HG03520 (cell line): Measurements from ENCODE around the gene CEBPZ.
A peak's percentile ranks its signal among the peaks of the same experiment; 100 is the strongest.
"Not testable (repeated sequence)": the region's sequence is repeated elsewhere in the genome, so short reads cannot be mapped to it uniquely, and the experiment has no call there.

Experiments
- ATAC-seq: cut with Tn5 transposase; IDR thresholded peaks from one replicate; pipeline ENCODE4 v1.9.1; 2021; ENCODE audit warnings: mild to moderate bottlenecking, moderate library complexity; ENCODE audit not compliant: unreplicated experiment

Gene CEBPZ

GRCh38 chr2:37219046-37219445 lies 12.3 kb downstream of the CEBPZ start:
- ATAC-seq, result no peak

GRCh38 chr2:37215250-37215649 lies 16.1 kb downstream of the CEBPZ start:
- ATAC-seq, result no peak

- ATAC-seq, result no peak
Observed at GRCh38 chr2:37211939-37212338, 19.5 kb downstream of the CEBPZ start.

DNA sequence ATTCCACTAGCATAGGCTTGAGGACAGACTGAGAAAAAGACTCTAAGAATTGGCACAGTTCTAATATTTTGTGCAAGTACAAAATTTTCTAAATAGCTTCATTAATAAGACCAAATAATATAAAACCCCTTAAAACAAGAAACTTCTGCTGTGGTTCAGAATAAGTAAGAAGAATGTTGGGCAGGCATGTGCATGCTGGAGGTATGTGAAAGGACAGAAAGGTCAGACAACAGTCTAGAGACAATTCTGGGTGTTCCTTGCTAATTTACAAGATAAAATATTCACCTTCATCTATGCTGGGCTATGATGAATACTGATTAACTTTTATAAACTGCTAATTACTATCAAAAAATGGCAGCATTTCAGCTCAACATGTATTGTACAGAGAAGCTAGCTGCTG lies 20.2 kb downstream of the CEBPZ start:
- ATAC-seq, result no peak

DNA sequence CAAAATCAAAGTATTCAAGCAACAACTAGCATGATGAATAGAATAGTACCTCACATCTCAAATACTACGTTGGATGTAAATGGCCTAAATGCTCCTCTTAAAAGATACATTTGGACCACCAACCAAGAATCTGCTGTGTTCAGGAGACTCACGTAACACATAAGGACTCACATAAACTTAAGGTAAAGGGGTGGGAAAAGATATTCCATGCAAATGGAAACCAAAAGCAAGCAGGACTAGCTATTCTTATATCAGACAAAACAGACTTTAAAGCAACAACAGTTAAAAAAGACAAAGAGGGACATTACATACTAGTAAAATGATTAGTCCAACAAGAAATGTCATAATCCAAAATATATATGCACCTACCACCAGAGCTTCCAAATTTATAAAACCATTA lies 24.6 kb downstream of the CEBPZ start:
- ATAC-seq, result not testable (repeated sequence)

- no peak for ATAC-seq
Observed at GRCh38 chr2:37205689-37206341, 25.6 kb downstream of the CEBPZ start.

- not testable (repeated sequence) for ATAC-seq
Observed at GRCh38 chr2:37205071-37205661, 26.2 kb downstream of the CEBPZ start.

GRCh38 chr2:37203708-37204107 lies 27.7 kb downstream of the CEBPZ start:
- ATAC-seq, result no peak

GRCh38 chr2:37201766-37202165 lies 29.6 kb downstream of the CEBPZ start:
- ATAC-seq, result no peak

DNA sequence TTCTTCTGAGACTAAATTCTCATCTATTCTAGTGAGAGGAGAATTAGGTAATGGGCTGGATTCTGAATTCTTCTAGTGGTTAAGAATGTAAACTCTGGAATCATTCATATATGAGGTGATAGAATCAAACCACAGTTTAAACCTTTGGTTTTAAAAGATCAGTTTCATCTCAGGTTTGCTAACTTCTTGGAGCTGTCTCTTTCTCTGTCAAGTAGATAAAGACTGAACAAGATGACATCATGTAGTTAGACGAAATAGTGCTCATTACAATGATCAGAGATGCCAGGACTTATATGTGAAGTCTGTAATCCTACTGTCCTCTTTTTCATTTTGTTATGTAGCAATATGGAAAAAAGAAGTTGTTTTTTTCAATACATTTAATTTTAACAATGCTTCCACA lies 30.2 kb downstream of the CEBPZ start:
- ATAC-seq, result no peak

DNA sequence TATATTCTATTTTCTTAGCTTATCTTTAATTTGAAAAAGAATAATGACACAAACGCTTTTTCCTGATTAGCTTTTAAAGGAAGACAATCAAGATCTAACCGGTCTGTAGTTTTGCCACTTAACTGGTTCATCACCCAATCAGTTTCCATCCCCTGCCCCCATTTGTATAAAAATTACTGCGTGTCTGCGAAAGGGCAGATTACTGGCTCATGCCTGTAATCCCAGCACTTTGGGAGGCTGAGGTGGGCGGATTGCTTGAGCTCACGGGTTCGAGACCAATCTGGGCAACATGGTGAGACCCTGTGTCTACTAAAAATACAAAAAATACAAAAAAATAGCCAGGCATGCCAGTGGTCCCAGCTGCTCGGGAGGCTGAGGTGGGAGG lies 32.7 kb downstream of the CEBPZ start:
- no peak for ATAC-seq

DNA sequence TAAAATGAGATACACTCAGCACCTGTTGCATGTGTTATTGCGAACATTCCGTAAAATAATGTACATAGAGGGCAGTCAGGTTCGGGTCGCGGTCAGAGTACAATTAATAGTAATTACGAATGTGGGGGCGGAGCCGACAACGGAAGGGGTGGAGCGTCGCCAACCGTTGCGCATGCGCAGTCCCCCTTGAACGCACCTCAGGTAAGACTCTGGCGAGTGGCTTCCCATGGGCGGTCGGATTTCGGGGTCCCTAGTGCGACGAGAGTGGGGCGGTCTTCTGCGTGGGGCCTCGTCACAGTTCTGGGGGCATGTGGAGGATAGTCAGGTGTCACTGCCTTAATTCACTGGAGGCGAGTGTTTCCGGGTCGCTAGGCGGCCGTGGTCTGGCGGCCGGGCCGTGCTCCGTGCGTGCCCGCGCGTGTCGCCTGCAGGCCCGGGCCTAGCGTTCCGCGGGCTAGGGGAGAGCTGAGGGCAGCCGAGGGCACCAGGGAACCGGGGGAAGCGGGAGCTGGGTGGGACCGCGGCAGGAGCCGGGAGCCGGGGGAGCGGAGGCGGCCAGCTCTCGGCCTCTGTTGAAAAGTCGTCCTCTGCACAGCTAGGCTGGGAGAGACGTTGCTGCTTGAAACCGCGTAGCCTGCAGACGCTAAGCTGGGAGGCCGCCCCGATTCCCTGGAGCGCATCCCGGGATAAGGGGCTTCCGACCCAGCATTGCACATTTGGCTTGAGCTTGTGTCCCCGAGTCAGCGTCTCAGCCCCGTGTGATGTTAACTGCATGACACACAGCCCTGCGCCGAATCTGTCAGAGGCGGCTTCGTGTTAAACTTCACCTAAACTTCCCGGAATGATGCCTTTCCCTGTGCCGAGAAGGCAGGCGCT lies 34.8 kb downstream of the CEBPZ start, which contains the start of gene CEBPZOS:
Gene CEBPZOS (plus strand): TSS at position 177 of the 876 bp plus-strand sequence. CDS start 3,209 bp downstream, outside the sequence.
- ATAC-seq, result peak; percentile 66

- not testable (repeated sequence) for ATAC-seq
Observed at GRCh38 chr2:37195862-37196319, 35.5 kb downstream of the CEBPZ start.

- ATAC-seq, result no peak
Observed at GRCh38 chr2:37192551-37192950, 38.8 kb downstream of the CEBPZ start.

GRCh38 chr2:37191747-37192146 lies 39.6 kb downstream of the CEBPZ start:
- ATAC-seq, result no peak

DNA sequence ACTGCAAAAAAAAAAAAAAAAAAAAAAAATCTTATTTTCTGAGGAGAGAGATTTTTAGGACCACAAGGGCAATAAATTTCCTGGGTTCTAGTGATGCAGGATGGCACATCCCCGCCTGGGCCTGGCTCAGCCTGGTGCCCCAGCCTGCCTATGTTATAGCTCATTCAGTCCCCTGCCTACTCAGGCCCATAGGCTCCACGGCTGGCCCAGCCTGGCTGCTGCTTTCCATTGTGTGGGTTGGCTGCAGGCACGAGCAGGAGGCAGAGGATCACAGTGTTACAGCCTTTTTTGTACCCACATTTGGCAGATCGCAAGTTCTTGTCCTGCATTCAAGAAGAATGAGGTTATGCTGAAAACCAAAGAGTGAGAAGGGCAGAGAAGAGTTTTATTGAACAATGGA lies 40.1 kb downstream of the CEBPZ start:
- no peak for ATAC-seq

DNA sequence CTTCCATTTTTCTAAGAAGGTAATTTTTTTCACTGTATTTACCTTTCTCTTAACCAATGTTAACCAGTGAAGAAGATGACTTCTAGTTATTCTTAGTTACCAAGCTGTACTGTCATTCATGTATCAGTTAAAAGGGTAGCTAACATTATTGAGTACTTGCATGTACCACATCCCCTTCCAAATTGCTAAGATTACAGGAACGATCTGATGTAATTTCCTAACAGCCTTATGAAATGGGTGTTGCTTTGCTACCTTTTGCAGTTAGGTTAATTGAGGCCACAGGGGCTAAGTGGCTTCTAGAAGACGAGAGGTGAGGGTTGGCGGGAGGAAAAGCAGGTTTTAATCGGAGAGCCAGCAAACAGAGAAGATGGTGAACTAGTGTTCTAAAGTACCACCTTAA lies 41.1 kb downstream of the CEBPZ start:
- ATAC-seq, result no peak

- no peak for ATAC-seq
Observed at GRCh38 chr2:37189452-37190153, 41.8 kb downstream of the CEBPZ start.

- no peak for ATAC-seq
Observed at GRCh38 chr2:37188570-37188969, 42.8 kb downstream of the CEBPZ start, which contains the start of gene SULT6B1. SULT6B1 (minus strand) TSS chr2:37188670; CDS start chr2:37188640, 30 bp downstream.

DNA sequence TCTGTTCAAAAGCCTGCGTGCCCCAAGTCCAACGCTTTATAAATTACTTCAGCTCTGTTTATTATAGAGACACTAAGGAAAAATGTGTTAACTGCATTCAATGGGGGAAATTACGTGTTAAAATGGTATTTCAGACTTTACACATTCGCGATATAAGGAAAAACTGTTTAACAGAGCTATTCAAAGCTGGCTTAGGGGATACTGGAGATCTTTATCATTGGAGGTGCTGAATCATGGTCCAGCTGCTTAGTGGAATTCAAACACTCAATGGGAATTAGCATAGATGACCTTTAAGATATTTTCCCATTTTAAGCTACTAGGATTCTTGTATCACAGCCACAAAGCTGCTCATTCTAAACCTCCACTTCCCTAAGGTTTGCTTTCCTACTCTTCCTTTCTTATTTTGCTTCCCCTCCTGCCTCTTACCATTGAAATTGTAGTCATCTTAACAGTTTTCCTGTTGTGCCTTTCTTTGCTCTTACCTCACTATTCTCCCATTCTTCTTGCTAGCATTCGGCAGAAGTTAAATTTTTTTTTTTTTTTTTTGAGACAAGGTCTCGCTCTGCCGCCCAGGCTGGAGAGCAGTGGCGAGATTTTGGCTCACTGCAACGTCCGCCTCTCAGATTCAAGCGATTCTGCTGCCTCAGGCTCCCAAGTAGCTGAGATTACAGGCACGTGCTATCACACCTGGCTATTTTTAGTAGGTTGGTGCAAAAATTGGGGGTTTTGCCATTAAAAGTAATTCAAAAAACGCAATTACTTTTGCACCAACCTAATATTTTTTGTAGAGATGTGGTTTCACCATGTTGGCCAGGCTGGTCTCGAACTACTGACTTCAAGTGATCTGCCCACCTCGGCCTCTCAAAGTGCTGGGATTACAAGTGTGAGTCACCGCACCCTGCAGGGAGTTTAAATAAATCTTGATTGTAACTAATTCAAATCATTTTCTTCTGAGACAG lies 49.4 kb downstream of the CEBPZ start:
- ATAC-seq, result no peak
